ENCODE results near the gene ASCL5. TPM values are rescaled to one million over a fixed set of nuclear protein-coding genes. Genes with fewer than 3 reads are reported as not detected.

ASCL5 gene
- total RNA-seq, 4 donors from 2014 or later: not detected

GRCh38 chr1:201155354-201155753 lies 28.4 kb upstream of the ASCL5 start:
- 90 to 92% methylated on average over 2 of the region's 2 CpGs for WGBS, 2 donors
- H3K4me3 ChIP-seq (ENCODE audit: low read depth, poor library complexity, severe bottlenecking): no peak overlapping the region
- TF ChIP-seq POLR2A (IDR thresholded peaks at IDR 0.05) (no peak), CTCF (IDR thresholded peaks at IDR 0.05) (no peak)
- intact Hi-C loops (cut with DNase I; ENCODE audit: low total_unique reads): no loop called here
- DNase-seq (ENCODE audit: low spot score in 2 of 2): peak in 1 of 2 donors; percentile 58

- WGBS, 2 donors: 8 to 9% methylated on average over 27 to 31 of the region's 31 CpGs
- peak; percentile 97 to 100 for DNase-seq (ENCODE audit: low spot score in 2 of 2)
- H3K4me3 ChIP-seq (ENCODE audit: low read depth, poor library complexity, severe bottlenecking): peak within 1 kb of the TSS; percentile 76
- TF ChIP-seq CTCF (IDR thresholded peaks at IDR 0.05) (no peak), POLR2A (IDR thresholded peaks at IDR 0.05) (no peak)
- intact Hi-C loops (cut with DNase I; ENCODE audit: low total_unique reads): no loop called here
Observed at GRCh38 chr1:201154389-201155165, 27.6 kb upstream of the ASCL5 start, which contains the start of gene TMEM9. Gene TMEM9, minus strand, starts transcription at chr1:201154474. Its CDS starts 551 bp downstream, at chr1:201153923.

- H3K4me3 ChIP-seq (ENCODE audit: low read depth, poor library complexity, severe bottlenecking): peak overlapping the region; percentile 76
- intact Hi-C loops (cut with DNase I; ENCODE audit: low total_unique reads): no loop called here
- 3 to 6% methylated on average over 12 to 37 of the region's 37 CpGs for WGBS, 2 donors
- peak in 1 of 2 donors; percentile 23 for DNase-seq (ENCODE audit: low spot score in 2 of 2)
- no peak for TF ChIP-seq CTCF (IDR thresholded peaks at IDR 0.05)
- no peak for TF ChIP-seq POLR2A (IDR thresholded peaks at IDR 0.05)
Observed at GRCh38 chr1:201153474-201154388, 26.7 kb upstream of the ASCL5 start.

GRCh38 chr1:201149400-201149799 lies 22.4 kb upstream of the ASCL5 start:
- H3K4me3 ChIP-seq (ENCODE audit: low read depth, poor library complexity, severe bottlenecking): no peak overlapping the region
- intact Hi-C loops (cut with DNase I; ENCODE audit: low total_unique reads): no loop called here
- TF ChIP-seq CTCF (IDR thresholded peaks at IDR 0.05): no peak
- TF ChIP-seq POLR2A (IDR thresholded peaks at IDR 0.05): no peak
- peak in 1 of 2 donors; percentile 32 for DNase-seq (ENCODE audit: low spot score in 2 of 2)
- WGBS, 2 donors: 80 to 86% methylated on average over 4 of the region's 4 CpGs

- H3K4me3 ChIP-seq (ENCODE audit: low read depth, poor library complexity, severe bottlenecking): no peak overlapping the region
- peak in 1 of 2 donors; percentile 68 for DNase-seq (ENCODE audit: low spot score in 2 of 2)
- 90 to 95% methylated on average over 12 to 13 of the region's 13 CpGs for WGBS, 2 donors
- intact Hi-C loops (cut with DNase I; ENCODE audit: low total_unique reads): no loop called here
- TF ChIP-seq POLR2A (IDR thresholded peaks at IDR 0.05) (no peak), CTCF (IDR thresholded peaks at IDR 0.05) (no peak)
Observed at GRCh38 chr1:201147396-201148015, 20.5 kb upstream of the ASCL5 start.
